ENCODE results near the gene TDRD12. TPM values are rescaled to one million over a fixed set of nuclear protein-coding genes. Genes with fewer than 3 reads are reported as not detected.
A peak's percentile ranks its signal among the peaks of the same experiment; 100 is the strongest.

Gene TDRD12
- total RNA-seq, 1 donor from 2014 or later = 0.07 TPM

DNA sequence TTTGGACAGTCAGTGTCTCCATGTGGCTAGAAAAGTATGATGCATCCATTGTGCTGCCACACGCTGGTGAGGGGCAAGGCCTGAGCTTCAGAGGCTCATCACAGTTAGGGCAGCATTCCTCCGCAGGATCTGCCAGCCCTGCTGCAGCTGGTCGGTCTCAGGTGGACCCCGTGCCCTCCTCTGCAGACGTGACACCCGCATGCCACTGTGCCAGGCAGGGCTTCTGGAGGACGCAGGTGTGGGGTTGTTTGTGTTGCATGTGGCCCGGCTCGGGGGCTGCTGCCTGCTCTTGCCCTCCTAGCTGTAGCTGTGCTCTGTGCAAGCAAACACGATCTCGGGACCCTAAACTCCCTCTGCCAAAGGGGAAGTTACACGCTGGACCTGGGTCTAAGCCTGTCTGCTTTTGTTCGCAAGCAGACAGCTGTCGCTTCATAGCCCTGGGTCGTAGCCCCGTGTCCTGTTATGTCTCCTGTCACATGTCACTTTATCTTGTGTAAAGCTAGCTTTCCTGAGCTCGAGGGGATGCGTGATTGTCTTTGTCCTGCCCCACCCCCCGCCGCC lies 104.7 kb downstream of the TDRD12 start:
- H3K27ac ChIP-seq = no peak overlapping the region
- peak overlapping the region; percentile 78 for H3K27ac Mint-ChIP-seq

DNA sequence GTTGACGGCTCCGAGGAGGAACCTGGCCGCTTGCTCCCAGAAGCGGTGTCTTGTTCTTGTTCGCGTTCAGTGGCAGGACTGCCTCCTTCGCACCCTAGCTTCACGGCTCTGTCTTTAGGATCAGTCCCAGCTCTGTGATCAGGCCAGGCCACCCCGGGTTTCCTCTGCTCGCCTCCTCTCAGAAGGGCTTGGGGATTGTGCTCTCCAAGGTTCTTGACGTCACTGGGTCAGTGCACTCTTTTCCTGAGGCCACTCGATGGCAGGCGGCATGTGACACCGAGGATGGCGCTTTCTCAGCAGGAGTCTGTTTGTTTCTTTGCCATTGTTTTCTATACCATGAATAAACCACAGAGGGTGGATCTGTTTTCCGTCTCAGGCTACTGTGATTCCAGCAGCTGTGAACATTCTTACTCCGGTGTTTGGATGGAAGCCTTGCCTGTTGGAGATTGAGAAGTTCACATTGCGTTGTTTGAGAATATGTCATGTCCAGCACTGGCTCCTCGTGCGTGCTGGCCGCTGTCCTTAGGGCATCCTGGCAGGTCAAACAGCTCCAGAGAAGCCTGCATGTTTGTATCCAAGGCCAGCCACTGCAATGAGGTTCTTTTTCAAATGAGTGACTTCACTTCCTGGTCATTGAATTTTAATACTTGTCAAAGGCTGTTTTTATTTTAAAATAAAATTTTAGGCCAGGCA lies 105.5 kb downstream of the TDRD12 start:
- Histone ChIP-seq H3K27me3 (no peaks in the 10 kb centered on the region), H3K9me3 (ENCODE audit: low read depth) (no peaks in the 10 kb centered on the region), H3K4me3 (no peak overlapping the region), H2AFZ (replicated peaks) (peak overlapping the region; percentile 78), H3F3A (ENCODE audit: low read depth) (peaks cover 9% of the 10 kb centered on the region), H3K27ac (no peak overlapping the region), H3K79me2 (ENCODE audit: low read depth) (no peaks in the 10 kb centered on the region), H3K36me3 (no peaks in the 10 kb centered on the region), H4K20me1 (ENCODE audit: low read depth) (no peaks in the 10 kb centered on the region), H3K4me1 (peaks cover 17% of the 10 kb centered on the region), H3K4me2 (peak overlapping the region; percentile 38), H3K9ac (no peak overlapping the region)
- peak; percentile 74 for DNase-seq (ENCODE audit: low spot score)
- TF ChIP-seq, protein P1, sequence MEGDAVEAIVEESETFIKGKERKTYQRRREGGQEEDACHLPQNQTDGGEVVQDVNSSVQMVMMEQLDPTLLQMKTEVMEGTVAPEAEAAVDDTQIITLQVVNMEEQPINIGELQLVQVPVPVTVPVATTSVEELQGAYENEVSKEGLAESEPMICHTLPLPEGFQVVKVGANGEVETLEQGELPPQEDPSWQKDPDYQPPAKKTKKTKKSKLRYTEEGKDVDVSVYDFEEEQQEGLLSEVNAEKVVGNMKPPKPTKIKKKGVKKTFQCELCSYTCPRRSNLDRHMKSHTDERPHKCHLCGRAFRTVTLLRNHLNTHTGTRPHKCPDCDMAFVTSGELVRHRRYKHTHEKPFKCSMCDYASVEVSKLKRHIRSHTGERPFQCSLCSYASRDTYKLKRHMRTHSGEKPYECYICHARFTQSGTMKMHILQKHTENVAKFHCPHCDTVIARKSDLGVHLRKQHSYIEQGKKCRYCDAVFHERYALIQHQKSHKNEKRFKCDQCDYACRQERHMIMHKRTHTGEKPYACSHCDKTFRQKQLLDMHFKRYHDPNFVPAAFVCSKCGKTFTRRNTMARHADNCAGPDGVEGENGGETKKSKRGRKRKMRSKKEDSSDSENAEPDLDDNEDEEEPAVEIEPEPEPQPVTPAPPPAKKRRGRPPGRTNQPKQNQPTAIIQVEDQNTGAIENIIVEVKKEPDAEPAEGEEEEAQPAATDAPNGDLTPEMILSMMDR (IDR thresholded peaks at IDR 0.05) = no peak
- TF ChIP-seq EZH2phosphoT487 (IDR thresholded peaks at IDR 0.05) = no peak
- no peak for TF ChIP-seq EZH2 (IDR thresholded peaks at IDR 0.05)
- Mint-ChIP-seq H3K4me1 (peaks cover 22% of the 10 kb centered on the region), H3K27me3 (ENCODE audit: insufficient read depth, low read depth) (peaks cover 6% of the 10 kb centered on the region), H3K9me3 (peaks cover 5% of the 10 kb centered on the region), H3K27ac (peak overlapping the region; percentile 57), H3K36me3 (no peaks in the 10 kb centered on the region), H3K4me3 (no peak overlapping the region)

More for the DNA sequence above, 104.7 kb downstream of the TDRD12 start:
- Mint-ChIP-seq H3K9me3 (peaks cover 5% of the 10 kb centered on the region), H3K4me1 (peaks cover 30% of the 10 kb centered on the region), H3K36me3 (no peaks in the 10 kb centered on the region), H3K4me3 (no peak overlapping the region), H3K27me3 (ENCODE audit: insufficient read depth, low read depth) (peaks cover 12% of the 10 kb centered on the region)
- H3K4me2 ChIP-seq = peak overlapping the region; percentile 38
- H3K36me3 ChIP-seq = no peaks in the 10 kb centered on the region
- H3K4me3 ChIP-seq = no peak overlapping the region
- H3K79me2 ChIP-seq (ENCODE audit: low read depth) = no peaks in the 10 kb centered on the region
- H3K9me3 ChIP-seq (ENCODE audit: low read depth) = no peaks in the 10 kb centered on the region
- no peak overlapping the region for H3K9ac ChIP-seq
- no peaks in the 10 kb centered on the region for H3K27me3 ChIP-seq
- H2AFZ ChIP-seq (replicated peaks) = peak overlapping the region; percentile 78
- no peaks in the 10 kb centered on the region for H4K20me1 ChIP-seq (ENCODE audit: low read depth)
- peaks cover 9% of the 10 kb centered on the region for H3F3A ChIP-seq (ENCODE audit: low read depth)
- DNase-seq (ENCODE audit: low spot score) = peak; percentile 36
- TF ChIP-seq EZH2 (IDR thresholded peaks at IDR 0.05) = no peak
- TF ChIP-seq EZH2phosphoT487 (IDR thresholded peaks at IDR 0.05) = no peak
- TF ChIP-seq, protein P1 (IDR thresholded peaks at IDR 0.05) = no peak
- peaks cover 17% of the 10 kb centered on the region for H3K4me1 ChIP-seq

DNA sequence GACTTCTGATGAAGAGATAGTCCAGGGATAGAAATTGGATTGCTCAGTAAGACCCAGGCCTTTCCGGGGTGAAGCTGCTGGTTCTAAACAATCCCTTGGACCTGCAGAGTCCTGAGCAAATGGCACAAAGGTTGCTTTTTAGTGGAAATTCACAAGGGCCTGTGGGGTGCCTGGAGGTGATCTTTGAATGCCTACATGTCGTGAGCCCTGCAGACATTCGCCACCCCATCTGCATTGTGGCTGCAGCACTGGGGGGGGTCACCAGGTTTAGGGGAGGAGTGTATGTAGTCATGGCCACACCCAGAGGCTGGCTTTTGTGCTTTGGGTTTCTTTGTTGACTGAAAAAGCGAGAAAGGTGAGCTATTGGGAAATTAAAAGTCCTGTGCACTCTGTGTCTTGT lies 108.6 kb downstream of the TDRD12 start:
- Histone ChIP-seq H3K9ac (no peak overlapping the region), H3K79me2 (ENCODE audit: low read depth) (no peaks in the 10 kb centered on the region), H4K20me1 (ENCODE audit: low read depth) (no peaks in the 10 kb centered on the region), H3K9me3 (ENCODE audit: low read depth) (no peaks in the 10 kb centered on the region), H2AFZ (replicated peaks) (no peak overlapping the region), H3K27me3 (no peaks in the 10 kb centered on the region), H3K4me2 (no peak overlapping the region), H3F3A (ENCODE audit: low read depth) (peaks cover 9% of the 10 kb centered on the region), H3K27ac (no peak overlapping the region), H3K36me3 (no peaks in the 10 kb centered on the region), H3K4me3 (no peak overlapping the region), H3K4me1 (peaks cover 17% of the 10 kb centered on the region)
- no peak overlapping the region for H3K27ac Mint-ChIP-seq
- DNase-seq (ENCODE audit: low spot score) = no peak
- TF ChIP-seq, protein P1 (IDR thresholded peaks at IDR 0.05) = no peak
- no peak for TF ChIP-seq EZH2phosphoT487 (IDR thresholded peaks at IDR 0.05)
- no peak for TF ChIP-seq EZH2 (IDR thresholded peaks at IDR 0.05)
- H3K27me3 Mint-ChIP-seq (ENCODE audit: insufficient read depth, low read depth) = peaks cover 8% of the 10 kb centered on the region
- H3K36me3 Mint-ChIP-seq = no peaks in the 10 kb centered on the region
- H3K9me3 Mint-ChIP-seq = peaks cover 5% of the 10 kb centered on the region
- H3K4me3 Mint-ChIP-seq = no peak overlapping the region
- H3K4me1 Mint-ChIP-seq = peaks cover 21% of the 10 kb centered on the region
